ENCODE measurements around the gene GPX2.

Gene GPX2

GRCh38 chr14:64942531-64943111, at the start of gene GPX2:
GPX2 (minus strand) TSS chr14:64942745; CDS start chr14:64942726, 19 bp downstream.
- no peak for DNase-seq (ENCODE audit: low read depth)

GRCh38 chr14:64990939-64991338, 48.4 kb upstream of the GPX2 start:
- DNase-seq (ENCODE audit: low read depth): no peak

- DNase-seq (ENCODE audit: low read depth): no peak
These were observed 47.8 kb upstream of the GPX2 start for GRCh38 chr14:64990296-64990695.

GRCh38 chr14:64987438-64987767, 44.9 kb upstream of the GPX2 start:
- DNase-seq (ENCODE audit: low read depth): no peak

GRCh38 chr14:64986648-64987437, 44.3 kb upstream of the GPX2 start, which contains the start of gene FNTB:
FNTB (plus strand) TSS chr14:64986895; CDS start chr14:64986954, 59 bp downstream.
- DNase-seq (ENCODE audit: low read depth): peak; percentile 97

- DNase-seq (ENCODE audit: low read depth): peak; percentile 72
These were observed 41.1 kb upstream of the GPX2 start for GRCh38 chr14:64983439-64984310.

- no peak for DNase-seq (ENCODE audit: low read depth)
These were observed 37.0 kb upstream of the GPX2 start for GRCh38 chr14:64979336-64980074.

GRCh38 chr14:64974563-64974962, 32.0 kb upstream of the GPX2 start:
- DNase-seq (ENCODE audit: low read depth): no peak

GRCh38 chr14:64973826-64974225, 31.3 kb upstream of the GPX2 start:
- no peak for DNase-seq (ENCODE audit: low read depth)

GRCh38 chr14:64973026-64973442, 30.5 kb upstream of the GPX2 start:
- no peak for DNase-seq (ENCODE audit: low read depth)

GRCh38 chr14:64971943-64972791, 29.6 kb upstream of the GPX2 start, which contains the start of gene RAB15:
RAB15 (minus strand) TSS chr14:64972336; CDS start chr14:64972076, 260 bp downstream.
- peak; percentile 48 for DNase-seq (ENCODE audit: low read depth)

GRCh38 chr14:64971491-64971942, 29.0 kb upstream of the GPX2 start:
- DNase-seq (ENCODE audit: low read depth): no peak

- DNase-seq (ENCODE audit: low read depth): peak; percentile 22
These were observed 28.4 kb upstream of the GPX2 start for GRCh38 chr14:64970776-64971477.

- DNase-seq (ENCODE audit: low read depth): no peak
These were observed 27.5 kb upstream of the GPX2 start for GRCh38 chr14:64970041-64970440.

GRCh38 chr14:64968651-64969050, 26.1 kb upstream of the GPX2 start:
- DNase-seq (ENCODE audit: low read depth): no peak

- DNase-seq (ENCODE audit: low read depth): no peak
These were observed 25.6 kb upstream of the GPX2 start for GRCh38 chr14:64968167-64968566.

- DNase-seq (ENCODE audit: low read depth): no peak
These were observed 24.4 kb upstream of the GPX2 start for GRCh38 chr14:64966976-64967375.

GRCh38 chr14:64965356-64966000, 22.9 kb upstream of the GPX2 start:
- no peak for DNase-seq (ENCODE audit: low read depth)

GRCh38 chr14:64963611-64964010, 21.1 kb upstream of the GPX2 start:
- DNase-seq (ENCODE audit: low read depth): no peak
